GM12874 (cell line): ENCODE data around the gene RGS11.
A peak's percentile ranks its signal among the peaks of the same experiment; 100 is the strongest.

Experiments
- CTCF ChIP-seq: IDR thresholded peaks from 2 replicates; pipeline ENCODE4 v1.5.1; 2011; ENCODE audit warnings: low read depth, mild to moderate bottlenecking, control low read depth, low read length, moderate library complexity; ENCODE audit not compliant: insufficient read depth

Gene RGS11

DNA sequence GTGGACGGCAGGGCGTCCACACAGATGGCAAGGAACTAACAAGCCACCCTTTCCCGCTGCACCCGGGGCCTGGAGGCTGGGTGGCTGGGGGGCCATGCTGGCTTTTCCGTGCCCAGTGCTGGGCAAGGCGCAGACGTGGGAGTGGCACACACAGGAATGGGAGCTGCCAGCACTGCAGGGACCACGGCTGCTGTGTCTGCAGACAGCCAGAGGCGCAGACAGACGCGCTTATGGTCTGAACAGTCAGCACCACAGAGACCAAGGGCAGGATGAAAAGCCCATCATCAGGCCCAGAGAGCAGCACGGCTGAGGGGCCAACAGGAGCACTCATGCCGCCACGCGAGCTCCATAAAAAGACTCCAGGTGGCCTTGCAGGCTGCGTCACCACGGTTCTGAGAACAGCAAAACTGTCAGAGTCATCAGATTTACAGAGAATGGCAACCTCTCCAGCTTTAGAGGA lies 31.2 kb upstream of the RGS11 start:
- TF ChIP-seq CTCF, result no peak

DNA sequence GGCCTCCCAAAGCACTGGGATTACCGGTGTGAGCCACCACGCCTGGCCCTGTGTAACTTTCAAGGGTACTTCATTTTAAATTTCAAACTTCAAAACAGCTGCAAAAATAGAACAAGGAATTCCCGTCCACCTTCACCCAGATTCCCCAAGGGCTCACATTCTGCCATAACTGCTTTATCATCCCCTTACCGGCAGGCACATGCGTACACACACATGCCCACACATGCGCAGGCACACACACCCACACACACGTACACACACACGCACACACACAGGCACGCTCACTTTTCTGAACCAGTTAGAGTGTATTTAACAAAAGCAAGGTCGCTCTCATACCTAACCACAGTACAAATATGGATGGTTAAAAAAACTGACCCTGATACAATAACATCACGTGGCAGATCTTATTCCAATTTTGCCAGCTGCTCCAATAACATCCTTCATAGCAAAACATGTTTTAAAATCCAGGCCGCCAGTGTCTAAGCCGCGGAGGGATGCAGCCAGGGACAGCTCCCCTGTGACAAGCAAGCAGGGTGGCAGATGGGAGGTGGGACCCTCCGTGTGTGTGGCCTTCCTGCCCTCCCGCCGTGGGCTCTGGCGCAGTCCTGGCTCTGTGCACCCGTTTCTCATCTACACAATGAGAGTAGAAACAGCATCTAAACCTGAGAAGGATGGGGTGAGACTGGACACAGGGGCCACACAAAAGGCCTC lies 30.3 kb upstream of the RGS11 start:
- no peak for TF ChIP-seq CTCF

DNA sequence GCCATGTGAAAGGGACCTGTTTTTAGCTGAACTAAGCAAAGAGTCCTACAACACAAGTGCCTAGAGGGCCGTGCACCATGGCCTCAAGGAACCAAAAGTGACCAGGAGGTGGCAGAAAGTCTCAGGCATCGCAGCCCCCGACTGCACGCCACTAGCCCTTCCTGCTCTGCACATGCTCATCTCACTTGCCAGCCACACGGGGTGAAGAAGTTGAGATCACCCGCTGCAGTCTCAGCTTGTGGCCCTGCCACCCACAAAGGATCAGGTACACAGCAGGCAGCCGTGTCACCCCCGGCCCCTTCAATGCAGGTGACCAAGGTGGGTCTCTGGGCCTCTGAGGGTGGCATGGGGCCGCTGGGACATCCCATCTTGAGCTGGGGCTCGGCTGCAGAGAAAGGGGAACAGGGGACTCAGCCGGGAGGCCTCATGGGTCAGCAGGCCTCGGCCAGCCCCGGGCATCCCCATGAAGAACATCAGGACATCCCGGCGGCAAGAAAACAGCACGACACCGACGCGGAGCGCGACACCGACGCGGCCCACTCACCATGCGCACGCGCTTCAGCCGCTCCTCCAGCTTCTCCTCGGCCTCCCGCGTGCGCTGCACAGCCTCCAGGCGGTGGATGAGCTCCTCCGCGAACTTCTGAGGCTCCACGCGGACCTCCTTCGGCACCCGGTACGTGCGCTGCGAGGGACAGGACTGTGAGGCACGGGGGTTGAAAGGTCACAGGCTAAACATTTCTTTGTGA lies 28.2 kb upstream of the RGS11 start:
- peak; percentile 10; the same call in 1 of the 2 replicates for TF ChIP-seq CTCF

- TF ChIP-seq CTCF, result no peak
Observed at GRCh38 chr16:301950-302349, 26.2 kb upstream of the RGS11 start.

GRCh38 chr16:301235-301634 lies 25.5 kb upstream of the RGS11 start:
- TF ChIP-seq CTCF, result no peak

- TF ChIP-seq CTCF, result no peak
Observed at GRCh38 chr16:297832-298231, 22.1 kb upstream of the RGS11 start.

DNA sequence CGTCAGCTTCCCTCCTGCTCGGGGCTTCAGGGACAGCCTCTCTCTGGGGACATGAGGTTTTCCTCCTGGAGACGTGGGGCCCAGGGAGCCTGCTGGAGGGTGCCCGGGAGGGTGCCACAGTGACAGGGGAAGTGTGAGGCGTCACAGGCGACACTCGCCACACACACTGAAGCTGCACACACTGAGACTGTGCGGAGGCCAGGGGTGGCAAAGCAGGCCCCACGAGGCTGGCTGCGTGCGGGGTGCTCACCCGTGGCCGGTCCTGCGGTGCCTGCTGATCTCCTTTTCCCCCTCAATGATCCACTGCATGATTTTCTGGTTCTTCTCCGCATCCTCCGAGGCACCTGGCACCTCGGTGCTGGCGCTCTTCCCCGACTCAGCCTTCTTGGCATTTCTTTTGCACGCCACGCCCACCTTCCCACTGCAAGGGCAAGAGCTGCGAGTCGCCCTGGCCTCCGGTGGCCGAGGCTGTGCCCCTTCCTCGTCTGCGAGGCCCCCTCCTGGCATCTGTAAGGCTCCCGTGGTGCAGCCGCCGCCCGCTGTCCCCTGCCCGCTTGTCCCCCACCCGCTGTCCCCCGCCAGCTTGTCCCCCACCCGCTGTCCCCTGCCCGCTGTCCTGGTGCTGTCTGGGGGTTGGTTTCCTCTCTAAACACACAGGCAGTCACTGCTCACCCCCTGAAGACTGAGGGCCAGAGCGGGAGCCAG lies 21.2 kb upstream of the RGS11 start:
- TF ChIP-seq CTCF, result no peak
